Measurements from ENCODE around the gene CIDEA.

CIDEA gene

GRCh38 chr18:12321333-12321732 is 67.2 kb downstream of the CIDEA start:
- no peak for DNase-seq (ENCODE audit: low read depth)

GRCh38 chr18:12324991-12325725 is 71.0 kb downstream of the CIDEA start:
- DNase-seq (ENCODE audit: low read depth), result no peak

GRCh38 chr18:12325726-12326245 is 71.6 kb downstream of the CIDEA start:
- DNase-seq (ENCODE audit: low read depth), result no peak

GRCh38 chr18:12326711-12327460 is 72.7 kb downstream of the CIDEA start:
- no peak for DNase-seq (ENCODE audit: low read depth)
